Colonic mucosa (tissue), 4 donors: Measurements from ENCODE around the gene TCF20. TPM values are rescaled to one million over a fixed set of nuclear protein-coding genes. Genes with fewer than 3 reads are reported as not detected.
A peak's percentile ranks its signal among the peaks of the same experiment; 100 is the strongest.

ENCODE experiments used
- DNase-seq: peaks from one replicate; pipeline ENCODE4 v3.0.0-alpha.2; 2020
- H3K27ac ChIP-seq: fragments of 200-600 bp; one replicate; pipeline ENCODE4 v1.8.0; 2021
- H3K27me3 ChIP-seq: fragments of 200-600 bp; one replicate; pipeline ENCODE4 v1.8.0; 2021
- H3K36me3 ChIP-seq: fragments of 200-600 bp; one replicate; pipeline ENCODE4 v1.8.0; 2021
- H3K4me1 ChIP-seq: fragments of 200-600 bp; one replicate; pipeline ENCODE4 v1.8.0; 2021; ENCODE audit warnings: mild to moderate bottlenecking
- H3K4me3 ChIP-seq: fragments of 200-600 bp; one replicate; pipeline ENCODE4 v1.8.0; 2021
- H3K9ac ChIP-seq, 2 donors: one replicate each; pipeline ENCODE4 v1.7.0; 2013; ENCODE audit warnings: control low read depth in 2 of 2, low read depth in 2 of 2, low read length in 2 of 2
- H3K9me3 ChIP-seq: fragments of 200-600 bp; one replicate; pipeline ENCODE4 v1.8.0; 2021
- intact Hi-C: fragments of 100-400 bp; cut with DNase I; formaldehyde crosslinking; loops from one replicate; pipeline ENCODE4 v1.14.1; 2022
- total RNA-seq, 2 donors: library from RNA; stranded (reverse); fragmentation: NEBNext Ultra II Directional in 1 of 2; extraction: Animal tissue kit (Norgen Biotek cat#: 25700) in 1 of 2; gene quantifications; one replicate each; pipeline ENCODE4 v1.2.1, GENCODE V29; 2021
- TF ChIP-seq, protein P1 (sequence below): fragments of 200-600 bp; IDR thresholded peaks from one replicate; pipeline ENCODE4 v1.8.0; 2022; ENCODE audit warnings: antibody characterized with exemption, mild to moderate bottlenecking
- donor health status: healthy.
- donor health status: DM: no; HTN: no; CAD: no.
- donor health status: DM: no; HTN: no; CAD: no.

Gene TCF20
- total RNA-seq, 2 donors from 2014 or later = 52.9 to 62.0 TPM

DNA sequence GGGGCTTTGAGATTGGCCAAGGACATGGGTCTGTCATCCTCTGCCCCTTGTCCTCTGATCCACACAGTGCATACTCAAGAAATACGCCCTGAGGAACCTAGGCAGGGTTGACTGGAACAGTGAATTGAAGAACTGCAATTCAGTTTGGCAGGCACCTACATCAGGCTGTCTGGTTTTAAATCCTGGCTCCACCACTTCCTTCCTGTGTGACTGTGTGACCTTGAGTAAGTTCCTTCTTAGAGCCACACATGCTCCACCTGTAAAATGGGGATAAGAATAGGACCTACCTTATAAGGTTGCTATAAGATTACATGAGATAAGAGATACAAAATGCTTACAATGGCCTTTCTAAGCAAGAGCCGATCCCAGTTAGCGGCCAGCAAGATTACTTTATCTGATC, 15.8 kb upstream of the TCF20 start:
- H3K4me3 ChIP-seq = no peak overlapping the region
- no peaks in the 10 kb centered on the region for H3K9me3 ChIP-seq
- H3K4me1 ChIP-seq = peaks cover 8% of the 10 kb centered on the region
- no peaks in the 10 kb centered on the region for H3K27me3 ChIP-seq
- H3K27ac ChIP-seq = no peak overlapping the region
- H3K36me3 ChIP-seq = no peaks in the 10 kb centered on the region
- DNase-seq = no peak
- intact Hi-C loops = no loop called here
- H3K9ac ChIP-seq = no peak overlapping the region
- TF ChIP-seq, protein P1, sequence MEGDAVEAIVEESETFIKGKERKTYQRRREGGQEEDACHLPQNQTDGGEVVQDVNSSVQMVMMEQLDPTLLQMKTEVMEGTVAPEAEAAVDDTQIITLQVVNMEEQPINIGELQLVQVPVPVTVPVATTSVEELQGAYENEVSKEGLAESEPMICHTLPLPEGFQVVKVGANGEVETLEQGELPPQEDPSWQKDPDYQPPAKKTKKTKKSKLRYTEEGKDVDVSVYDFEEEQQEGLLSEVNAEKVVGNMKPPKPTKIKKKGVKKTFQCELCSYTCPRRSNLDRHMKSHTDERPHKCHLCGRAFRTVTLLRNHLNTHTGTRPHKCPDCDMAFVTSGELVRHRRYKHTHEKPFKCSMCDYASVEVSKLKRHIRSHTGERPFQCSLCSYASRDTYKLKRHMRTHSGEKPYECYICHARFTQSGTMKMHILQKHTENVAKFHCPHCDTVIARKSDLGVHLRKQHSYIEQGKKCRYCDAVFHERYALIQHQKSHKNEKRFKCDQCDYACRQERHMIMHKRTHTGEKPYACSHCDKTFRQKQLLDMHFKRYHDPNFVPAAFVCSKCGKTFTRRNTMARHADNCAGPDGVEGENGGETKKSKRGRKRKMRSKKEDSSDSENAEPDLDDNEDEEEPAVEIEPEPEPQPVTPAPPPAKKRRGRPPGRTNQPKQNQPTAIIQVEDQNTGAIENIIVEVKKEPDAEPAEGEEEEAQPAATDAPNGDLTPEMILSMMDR = no peak

DNA sequence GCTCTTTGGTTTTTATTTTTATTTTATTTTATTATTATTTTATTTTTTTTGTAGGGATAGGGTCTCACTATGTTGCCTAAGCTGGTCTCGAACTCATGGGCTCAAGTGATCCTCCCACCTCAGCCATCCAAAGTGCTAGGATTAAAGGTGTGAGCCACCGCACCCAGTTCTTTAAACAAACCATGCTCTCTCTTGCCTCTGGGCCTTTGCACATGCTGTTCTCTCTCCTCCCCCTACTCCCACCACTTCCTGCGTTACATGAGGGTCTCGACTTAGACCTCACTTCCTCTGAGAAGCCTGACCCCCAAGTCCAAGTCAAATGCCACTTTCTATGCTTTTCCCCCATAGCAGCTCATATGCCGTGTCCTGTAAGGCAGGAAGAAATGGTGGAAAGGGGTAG, 15.2 kb upstream of the TCF20 start:
- Histone ChIP-seq H3K9me3 (no peaks in the 10 kb centered on the region), H3K27ac (no peak overlapping the region), H3K4me3 (no peak overlapping the region), H3K9ac (no peak overlapping the region), H3K36me3 (no peaks in the 10 kb centered on the region), H3K4me1 (peaks cover 8% of the 10 kb centered on the region), H3K27me3 (no peaks in the 10 kb centered on the region)
- TF ChIP-seq, protein P1 = no peak
- no peak for DNase-seq
- intact Hi-C loops = no loop called here

DNA sequence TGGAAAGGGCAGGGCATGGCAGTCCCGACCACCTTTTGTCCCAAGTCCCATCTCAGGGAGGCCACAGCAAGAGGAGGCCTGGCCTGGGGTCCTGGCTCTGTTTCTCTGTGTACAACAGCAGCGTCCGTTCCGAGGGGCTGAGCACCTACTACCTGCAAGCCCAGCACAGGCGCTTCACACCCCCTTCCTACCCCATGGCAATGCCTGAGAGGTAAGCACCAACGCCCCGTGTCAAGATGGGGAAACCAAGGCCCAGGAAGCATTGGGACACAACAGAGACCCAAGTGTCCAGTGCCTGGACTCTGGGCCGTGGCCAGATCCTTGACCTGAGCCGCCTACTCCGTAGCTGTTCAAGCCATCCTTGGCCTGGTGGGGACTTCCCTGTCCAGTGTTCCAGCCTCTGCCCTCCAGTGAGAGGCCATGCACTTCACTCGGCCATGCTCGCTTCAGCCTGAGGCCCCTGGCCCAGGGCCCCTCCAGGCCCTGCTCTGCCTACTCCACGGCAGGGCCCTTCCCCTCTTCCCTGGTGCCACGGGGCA, 14.3 kb upstream of the TCF20 start:
- intact Hi-C loops = no loop called here
- Histone ChIP-seq H3K27ac (no peak overlapping the region), H3K9ac (peak overlapping the region in 1 of 2 donors; percentile 2), H3K36me3 (no peaks in the 10 kb centered on the region), H3K27me3 (no peaks in the 10 kb centered on the region), H3K9me3 (no peaks in the 10 kb centered on the region), H3K4me3 (no peak overlapping the region), H3K4me1 (peaks cover 9% of the 10 kb centered on the region)
- TF ChIP-seq, protein P1 = no peak
- no peak for DNase-seq

DNA sequence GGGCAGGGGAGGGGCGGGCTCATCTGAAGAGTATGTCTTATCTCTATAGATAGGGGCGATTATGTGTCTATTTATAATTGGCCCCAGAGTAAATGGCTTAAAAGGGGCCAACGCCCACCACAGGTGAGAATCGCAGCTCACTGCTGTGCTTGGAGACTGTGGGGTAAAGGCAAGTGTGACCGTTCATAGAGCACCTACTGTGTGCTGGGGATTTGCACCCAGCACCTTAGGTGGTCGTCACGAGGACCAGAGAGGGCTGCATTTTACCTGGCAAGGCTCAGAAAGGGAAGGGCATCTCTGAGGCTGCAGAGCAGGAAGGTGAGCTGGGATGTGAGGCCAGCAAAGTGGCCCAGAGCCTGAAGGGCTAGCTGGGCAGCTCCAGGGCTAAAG, 13.7 kb upstream of the TCF20 start:
- TF ChIP-seq, protein P1 = no peak
- Histone ChIP-seq H3K4me1 (peaks cover 14% of the 10 kb centered on the region), H3K36me3 (no peaks in the 10 kb centered on the region), H3K27me3 (no peaks in the 10 kb centered on the region), H3K4me3 (no peak overlapping the region), H3K9me3 (no peaks in the 10 kb centered on the region), H3K27ac (no peak overlapping the region), H3K9ac (no peak overlapping the region)
- no peak for DNase-seq
- intact Hi-C loops = no loop called here

DNA sequence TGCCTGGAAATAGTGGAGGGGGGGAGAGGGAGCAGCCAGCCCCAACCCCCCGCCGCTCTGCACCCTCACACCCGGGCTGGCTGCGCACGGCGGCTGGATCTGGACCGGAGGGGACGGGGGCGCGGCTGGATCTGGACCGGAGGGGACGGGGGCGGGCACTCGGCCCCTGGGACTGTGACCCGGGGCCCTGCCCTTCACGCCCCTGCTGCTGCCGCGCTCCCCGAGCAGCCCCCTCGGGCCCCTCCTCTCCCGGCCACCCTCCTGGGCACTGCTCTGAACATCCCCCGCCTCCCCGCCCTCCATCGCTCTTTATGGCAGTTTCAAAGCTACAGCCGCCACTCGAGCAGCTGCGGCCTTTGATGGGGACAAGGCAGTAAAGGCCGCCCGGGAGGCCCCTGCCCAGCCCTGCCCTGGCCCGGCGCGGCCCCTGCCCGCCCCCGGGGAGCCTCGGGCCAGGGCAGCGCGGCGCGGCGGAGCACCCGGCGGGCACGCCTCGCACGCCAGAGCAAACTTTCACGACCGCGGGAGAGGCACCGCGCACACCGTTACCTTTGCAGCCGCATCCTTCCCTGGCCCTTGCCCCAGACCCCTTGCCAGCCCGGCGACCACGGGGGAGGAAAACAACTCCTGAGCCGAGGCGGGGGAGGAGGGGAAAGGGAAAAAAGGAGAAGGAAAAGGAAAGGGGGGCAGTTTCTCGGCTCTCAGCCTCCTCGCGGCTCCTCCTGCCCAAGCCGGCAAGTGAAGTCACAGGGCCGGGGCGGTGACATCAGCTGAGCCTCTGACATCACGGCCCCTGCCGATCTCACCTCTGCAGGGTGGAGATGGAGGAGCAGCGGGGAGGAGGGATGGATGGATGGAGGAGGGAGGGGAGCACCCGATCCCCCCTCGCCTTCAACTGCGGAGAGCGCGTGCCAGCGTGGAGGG, 13.1 kb upstream of the TCF20 start:
- Histone ChIP-seq H3K36me3 (no peaks in the 10 kb centered on the region), H3K9me3 (no peaks in the 10 kb centered on the region), H3K27me3 (no peaks in the 10 kb centered on the region), H3K4me3 (peak overlapping the region; percentile 22), H3K27ac (no peak overlapping the region), H3K4me1 (peaks cover 14% of the 10 kb centered on the region), H3K9ac (peak overlapping the region; percentile 36 to 69)
- DNase-seq = no peak
- intact Hi-C loops = no loop called here
- TF ChIP-seq, protein P1 = no peak
